ENCODE results near the gene PKN2. TPM values are rescaled to one million over a fixed set of nuclear protein-coding genes. Genes with fewer than 3 reads are reported as not detected.
A peak's percentile ranks its signal among the peaks of the same experiment; 100 is the strongest.

Gene PKN2
- total RNA-seq, 1 experiment from 2014 or later: 74.1 TPM

- H3K27ac ChIP-seq (ENCODE audit: low read length): no peak overlapping the region
- in situ Hi-C loops (cut with HindIII; ENCODE audit: low pct_unique_long_range_greater_than_20kb, low sequenced_read_pairs) (no loop called here), intact Hi-C loops (cut with micrococcal nuclease; ENCODE audit: unreplicated experiment) (no loop called here)
- DNase-seq (ENCODE audit: low read depth, low spot score) (no peak), ATAC-seq (no peak)
- CTCF ChIA-PET: interaction anchor here (0.5 kb wide), 1 partner anchor 13 kb away, joined by 4 read pairs; the partner anchor contains the start of gene PKN2
- H3K36me3 ChIP-seq (ENCODE audit: control insufficient read depth, insufficient read depth, low read length): no peaks in the 10 kb centered on the region
- BruUV-seq (replicated peaks): no TSS peak
- TF ChIP-seq TCF7L2 (IDR thresholded peaks at IDR 0.05; ENCODE audit: low read depth, low read length): no peak
- no peak for TF ChIP-seq POLR2AphosphoS5 (IDR thresholded peaks at IDR 0.05; ENCODE audit: low read depth, low read length)
- no peak for TF ChIP-seq CTCF (IDR thresholded peaks at IDR 0.05)
- TF ChIP-seq SIN3A (IDR thresholded peaks at IDR 0.05; ENCODE audit: borderline replicate concordance, insufficient read depth, low read depth, low read length): no peak
- no peak for TF ChIP-seq REST (IDR thresholded peaks at IDR 0.05; ENCODE audit: insufficient read depth in 1 of 2, low read depth in 2 of 2, low read length in 1 of 2)
- no peak overlapping the region for H3K4me3 ChIP-seq (ENCODE audit: low read depth in 2 of 2, low read length in 2 of 2)
- H3K9me3 ChIP-seq (ENCODE audit: control insufficient read depth, insufficient read depth, low read depth, low read length): no peaks in the 10 kb centered on the region
- POLR2A ChIA-PET: interaction anchor here (1.0 kb wide), 1 partner anchor 16 kb away, joined by 3 read pairs; no protein-coding TSS in a partner anchor
- H3K4me1 ChIP-seq (ENCODE audit: control insufficient read depth, insufficient read depth, low read length): peaks cover 11% of the 10 kb centered on the region; the same call in 1 of the 2 replicates
- no peaks in the 10 kb centered on the region for H3K27me3 ChIP-seq (ENCODE audit: control insufficient read depth, insufficient read depth, low read length)
Observed at GRCh38 chr1:88697503-88697902, 13.4 kb downstream of the PKN2 start.

- intact Hi-C loops (cut with micrococcal nuclease; ENCODE audit: unreplicated experiment): no loop called here
- no peaks in the 10 kb centered on the region for H3K36me3 ChIP-seq (ENCODE audit: control insufficient read depth, insufficient read depth, low read length)
- no peaks in the 10 kb centered on the region for H3K9me3 ChIP-seq (ENCODE audit: control insufficient read depth, insufficient read depth, low read depth, low read length)
- BruUV-seq (replicated peaks): TSS peak; percentile 21
- no peak for TF ChIP-seq POLR2AphosphoS5 (IDR thresholded peaks at IDR 0.05; ENCODE audit: low read depth, low read length)
- no peak for TF ChIP-seq TCF7L2 (IDR thresholded peaks at IDR 0.05; ENCODE audit: low read depth, low read length)
- TF ChIP-seq CTCF (IDR thresholded peaks at IDR 0.05): no peak
- no peak for TF ChIP-seq SIN3A (IDR thresholded peaks at IDR 0.05; ENCODE audit: borderline replicate concordance, insufficient read depth, low read depth, low read length)
- no peak for TF ChIP-seq REST (IDR thresholded peaks at IDR 0.05; ENCODE audit: insufficient read depth in 1 of 2, low read depth in 2 of 2, low read length in 1 of 2)
- DNase-seq (ENCODE audit: low read depth, low spot score) (no peak), ATAC-seq (no peak)
- POLR2A ChIA-PET: interaction anchor here (1.0 kb wide), 1 partner anchor 17 kb away, joined by 3 read pairs; no protein-coding TSS in a partner anchor
- in situ Hi-C loops (cut with HindIII; ENCODE audit: low pct_unique_long_range_greater_than_20kb, low sequenced_read_pairs): no loop called here
- no peak overlapping the region for H3K27ac ChIP-seq (ENCODE audit: low read length)
- CTCF ChIA-PET: no interaction called here
- H3K27me3 ChIP-seq (ENCODE audit: control insufficient read depth, insufficient read depth, low read length): no peaks in the 10 kb centered on the region
- no peak overlapping the region for H3K4me3 ChIP-seq (ENCODE audit: low read depth in 2 of 2, low read length in 2 of 2)
- H3K4me1 ChIP-seq (ENCODE audit: control insufficient read depth, insufficient read depth, low read length): peaks cover 11% of the 10 kb centered on the region; the same call in 1 of the 2 replicates
Observed at GRCh38 chr1:88698140-88698539, 14.1 kb downstream of the PKN2 start.
